ENCODE data around the gene KLHDC10.

DNA sequence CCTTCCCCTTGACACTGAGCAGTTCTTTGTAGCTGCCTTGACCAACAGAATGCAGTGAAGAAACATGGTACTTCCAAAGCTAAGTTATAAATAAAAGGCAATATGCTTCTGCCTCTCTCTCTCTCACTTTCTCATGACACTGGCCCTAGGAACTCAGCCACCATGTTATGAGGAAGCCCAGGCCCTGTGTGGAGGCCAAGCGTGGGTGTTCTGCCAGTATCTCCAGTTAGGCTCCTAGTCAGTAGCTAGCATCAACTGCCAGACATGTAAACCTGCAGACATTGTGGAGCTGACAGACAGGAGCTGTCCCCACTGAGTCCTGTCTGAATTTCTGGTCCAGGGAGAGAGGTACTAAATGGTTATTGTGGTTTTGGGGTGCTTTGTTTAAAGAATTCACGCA, 89.7 kb downstream of the KLHDC10 start:
- TF ChIP-seq, protein P1, sequence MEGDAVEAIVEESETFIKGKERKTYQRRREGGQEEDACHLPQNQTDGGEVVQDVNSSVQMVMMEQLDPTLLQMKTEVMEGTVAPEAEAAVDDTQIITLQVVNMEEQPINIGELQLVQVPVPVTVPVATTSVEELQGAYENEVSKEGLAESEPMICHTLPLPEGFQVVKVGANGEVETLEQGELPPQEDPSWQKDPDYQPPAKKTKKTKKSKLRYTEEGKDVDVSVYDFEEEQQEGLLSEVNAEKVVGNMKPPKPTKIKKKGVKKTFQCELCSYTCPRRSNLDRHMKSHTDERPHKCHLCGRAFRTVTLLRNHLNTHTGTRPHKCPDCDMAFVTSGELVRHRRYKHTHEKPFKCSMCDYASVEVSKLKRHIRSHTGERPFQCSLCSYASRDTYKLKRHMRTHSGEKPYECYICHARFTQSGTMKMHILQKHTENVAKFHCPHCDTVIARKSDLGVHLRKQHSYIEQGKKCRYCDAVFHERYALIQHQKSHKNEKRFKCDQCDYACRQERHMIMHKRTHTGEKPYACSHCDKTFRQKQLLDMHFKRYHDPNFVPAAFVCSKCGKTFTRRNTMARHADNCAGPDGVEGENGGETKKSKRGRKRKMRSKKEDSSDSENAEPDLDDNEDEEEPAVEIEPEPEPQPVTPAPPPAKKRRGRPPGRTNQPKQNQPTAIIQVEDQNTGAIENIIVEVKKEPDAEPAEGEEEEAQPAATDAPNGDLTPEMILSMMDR (IDR thresholded peaks at IDR 0.05) = no peak
- TF ChIP-seq EZH2 (IDR thresholded peaks at IDR 0.05; ENCODE audit: borderline replicate concordance, insufficient read depth, low read depth, low read length, poor library complexity, severe bottlenecking) = no peak

Data from B cell (primary cell).